GM18499 (cell line): Measurements from ENCODE around the gene FOXJ3.

ENCODE experiments used
- ATAC-seq: cut with Tn5 transposase; IDR thresholded peaks from one replicate; pipeline ENCODE4 v1.9.1; 2021; ENCODE audit warnings: moderate number of reproducible peaks; ENCODE audit not compliant: insufficient read depth, unreplicated experiment

The FOXJ3 gene

GRCh38 chr1:42312576-42313212 lies 22.3 kb downstream of the FOXJ3 start:
- ATAC-seq: no peak

- no peak for ATAC-seq
Observed at GRCh38 chr1:42311897-42312296, 23.1 kb downstream of the FOXJ3 start.

GRCh38 chr1:42311138-42311537 lies 23.9 kb downstream of the FOXJ3 start:
- ATAC-seq: no peak

GRCh38 chr1:42306977-42307376 lies 28.1 kb downstream of the FOXJ3 start:
- ATAC-seq: no peak

- ATAC-seq: no peak
Observed at GRCh38 chr1:42305639-42306038, 29.4 kb downstream of the FOXJ3 start.

- no peak for ATAC-seq
Observed at GRCh38 chr1:42302034-42302433, 33.0 kb downstream of the FOXJ3 start.

- no peak for ATAC-seq
Observed at GRCh38 chr1:42298520-42298919, 36.5 kb downstream of the FOXJ3 start.

GRCh38 chr1:42295816-42296215 lies 39.2 kb downstream of the FOXJ3 start:
- no peak for ATAC-seq

GRCh38 chr1:42290130-42290529 lies 44.9 kb downstream of the FOXJ3 start:
- no peak for ATAC-seq

GRCh38 chr1:42288311-42288985 lies 46.6 kb downstream of the FOXJ3 start:
- ATAC-seq: no peak

GRCh38 chr1:42282867-42283583 lies 52.0 kb downstream of the FOXJ3 start:
- no peak for ATAC-seq

GRCh38 chr1:42282024-42282579 lies 52.9 kb downstream of the FOXJ3 start:
- no peak for ATAC-seq

GRCh38 chr1:42280821-42281220 lies 54.2 kb downstream of the FOXJ3 start:
- ATAC-seq: no peak

- ATAC-seq: no peak
Observed at GRCh38 chr1:42279055-42279454, 56.0 kb downstream of the FOXJ3 start.

- no peak for ATAC-seq
Observed at GRCh38 chr1:42272920-42273319, 62.1 kb downstream of the FOXJ3 start.

- no peak for ATAC-seq
Observed at GRCh38 chr1:42267904-42268303, 67.1 kb downstream of the FOXJ3 start.

GRCh38 chr1:42266253-42267135 lies 68.5 kb downstream of the FOXJ3 start:
- ATAC-seq: no peak

GRCh38 chr1:42264511-42265190 lies 70.4 kb downstream of the FOXJ3 start:
- ATAC-seq: no peak

- ATAC-seq: no peak
Observed at GRCh38 chr1:42263019-42263418, 72.0 kb downstream of the FOXJ3 start.
